K562 (cell line): ENCODE measurements around the gene ZNF366. TPM values are rescaled to one million over a fixed set of nuclear protein-coding genes. Genes with fewer than 3 reads are reported as not detected.
A peak's percentile ranks its signal among the peaks of the same experiment; 100 is the strongest.

Experiments used
- ATAC-seq: fragments of 200-7000 bp; cut with Tn5 transposase; 3 replicates; pipeline ENCODE4 v1.9.1; 2020; ENCODE audit warnings: moderate library complexity
- BruUV-seq: library from RNA; stranded (reverse); fragments of 400-500 nt; replicated peaks from 2 replicates; lab custom pipeline; 2021; lab: Mats Ljungman, UMichigan
- CTCF ChIA-PET: fragments of 300-600 bp; formaldehyde crosslinking; extraction: SDS; loops from one replicate; lab custom pipeline; 2021; ENCODE audit warnings: low intra/inter-chr PET ratio; lab: Yijun Ruan, JAX
- POLR2A ChIA-PET: fragments of 300-600, 350-650 bp; sonication (Branson Sonifier 250); formaldehyde crosslinking; extraction: SDS; loops from one replicate; lab custom pipeline; 2021; ENCODE audit warnings: antibody characterized with exemption, inconsistent platforms; lab: Yijun Ruan, JAX
- DNase-seq, 4 experiments: peaks; one replicate each; pipeline versions ENCODE4 v3.0.0 to v3.0.0-alpha.2; 2011 to 2018; ENCODE audit warnings: low spot score in 3 of 4, mixed read lengths in 3 of 4; ENCODE audit errors: extremely low read depth in 1 of 4
- FAIRE-seq: peaks from 2 replicates; lab custom pipeline; 2011; peaks lifted over from hg19 to GRCh38; lab: Jason Lieb, UNC
- H2AFZ ChIP-seq: 2 replicates; pipeline ENCODE4 v1.6.0; 2011; ENCODE audit warnings: low read depth, low read length, control low read depth, inconsistent platforms
- H3K27ac ChIP-seq: fragments of 200-600 bp; 3 replicates; pipeline ENCODE4 v1.8.0; 2011; ENCODE audit warnings: low read depth, mild to moderate bottlenecking, control low read depth, inconsistent platforms, low read length, moderate library complexity, mixed read lengths; ENCODE audit errors: extremely low read depth
- H3K27me3 ChIP-seq, 2 experiments: fragments of 300-600 bp in 1 of 2; 2 replicates in 1 of 2; 3 replicates in 1 of 2; pipeline versions ENCODE4 v1.6.0 to v1.8.0; 2011; ENCODE audit warnings: inconsistent platforms in 2 of 2, low read length in 2 of 2, mild to moderate bottlenecking in 1 of 2, mixed read lengths in 1 of 2, moderate library complexity in 1 of 2; ENCODE audit not compliant: control insufficient read depth in 2 of 2, insufficient read depth in 2 of 2
- H3K36me3 ChIP-seq: fragments of 300-600 bp; 3 replicates; pipeline ENCODE4 v1.8.0; 2011; ENCODE audit warnings: mild to moderate bottlenecking, low read length, inconsistent platforms; ENCODE audit not compliant: control insufficient read depth, insufficient read depth
- H3K4me1 ChIP-seq, 2 experiments: fragments of 200-600 bp in 1 of 2; replicated peaks in 1 of 2; 2 replicates in 1 of 2; 3 replicates in 1 of 2; pipeline versions ENCODE4 v1.5.1 to v1.8.0; 2011; ENCODE audit warnings: inconsistent platforms in 2 of 2, low read length in 2 of 2, mild to moderate bottlenecking in 1 of 2, mixed read lengths in 1 of 2, moderate library complexity in 1 of 2; ENCODE audit not compliant: control insufficient read depth in 2 of 2, insufficient read depth in 2 of 2
- H3K4me2 ChIP-seq: 2 replicates; pipeline ENCODE4 v1.6.1; 2011; ENCODE audit warnings: low read length, control low read depth, inconsistent platforms, mixed read lengths; ENCODE audit not compliant: insufficient read depth
- H3K4me3 ChIP-seq: fragments of 200-600 bp; sonication (generic), shearing (Covaris generic); 2 replicates; pipeline ENCODE4 v1.5.1; 2016; ENCODE audit warnings: control low read depth, inconsistent platforms
- H3K79me2 ChIP-seq: fragments of 200-600 bp; 3 replicates; pipeline ENCODE4 v1.8.0; 2011; ENCODE audit warnings: low read length, inconsistent platforms; ENCODE audit not compliant: control insufficient read depth, insufficient read depth
- H3K9ac ChIP-seq, 2 experiments: 2 replicates each; pipeline versions ENCODE4 v1.6.0 to v1.6.1; 2011; ENCODE audit warnings: low read depth in 2 of 2, low read length in 2 of 2, control low read depth in 1 of 2, inconsistent platforms in 1 of 2, mild to moderate bottlenecking in 1 of 2, mixed read lengths in 1 of 2; ENCODE audit not compliant: insufficient read depth in 1 of 2
- H3K9me1 ChIP-seq: one replicate; pipeline ENCODE4 v1.6.0; 2011; ENCODE audit warnings: inconsistent platforms, mild to moderate bottlenecking, low read length, moderate library complexity; ENCODE audit not compliant: control insufficient read depth, insufficient read depth
- H3K9me3 ChIP-seq: replicated peaks from 2 replicates; pipeline ENCODE4 v1.5.1; 2011; ENCODE audit warnings: low read depth, low read length, inconsistent platforms; ENCODE audit not compliant: control insufficient read depth, insufficient read depth
- H4K20me1 ChIP-seq: replicated peaks from 2 replicates; pipeline ENCODE4 v1.6.1; 2011; ENCODE audit warnings: low read length, inconsistent platforms, mixed read lengths; ENCODE audit not compliant: control insufficient read depth, insufficient read depth
- BCOR ChIP-seq: fragments of 450-650 bp; IDR thresholded peaks from 2 replicates; pipeline ENCODE4 v1.6.1; 2016
- BRF1 ChIP-seq: IDR thresholded peaks from 3 replicates; pipeline ENCODE4 v1.6.1; 2011; ENCODE audit warnings: borderline replicate concordance, mild to moderate bottlenecking; ENCODE audit not compliant: insufficient read length; ENCODE audit errors: extremely low read depth
- EP400 ChIP-seq: fragments of 450-650 bp; IDR thresholded peaks from 2 replicates; pipeline ENCODE4 v1.6.1; 2017; ENCODE audit warnings: antibody characterized with exemption, mild to moderate bottlenecking, moderate library complexity
- GTF2F1 ChIP-seq: IDR thresholded peaks from 2 replicates; pipeline ENCODE4 v1.6.1; 2011; ENCODE audit warnings: low read depth, low read length, improper control_type of control experiment
- NFE2 ChIP-seq: IDR thresholded peaks from 2 replicates; pipeline ENCODE4 v1.6.1; 2014; ENCODE audit warnings: antibody characterized with exemption, low read depth
- PHF20 ChIP-seq: fragments of 450-650 bp; IDR thresholded peaks from 2 replicates; pipeline ENCODE4 v1.6.1; 2018; ENCODE audit not compliant: partially characterized antibody
- ZNF445 ChIP-seq: fragments of 250-450 bp; sonication (Bioruptor Pico); IDR thresholded peaks from 2 replicates; pipeline ENCODE4 v1.4.0; 2020; ENCODE audit warnings: low read depth, mild to moderate bottlenecking, moderate library complexity
- WGBS: fragments of 100-300 bp; shearing (Covaris generic); methylation state at CpG from one replicate; pipeline ENCODE4 v1.1.6; 2016; ENCODE audit warnings: low coverage, mixed read lengths; ENCODE audit not compliant: insufficient coverage; ENCODE audit errors: missing lambda C conversion rate; 5-methylcytosine and 5-hydroxymethylcytosine counted together
- in situ Hi-C: fragments of 300-500 bp; cut with MboI; formaldehyde crosslinking; loops from 4 replicates; pipeline ENCODE4 v1.15.0; 2018; ENCODE audit warnings: inconsistent platforms, mixed read lengths
- intact Hi-C: fragments of 100-400 bp; cut with micrococcal nuclease; formaldehyde crosslinking; loops from 2 replicates; pipeline ENCODE4 v1.14.2; 2022
- polyA plus RNA-seq, 8 experiments: library from polyadenylated mRNA; depleted of rRNA in 4 of 8; stranded (reverse) in 5 of 8; unstranded in 3 of 8; fragments of >200 nt; fragmentation: Nextera tagmentation in 2 of 8; fragmentation: Illumina TruSeq in 1 of 8; extraction: Ambion mirVana in 2 of 8; extraction: Trizol in 1 of 8; gene quantifications; 2 replicates each; pipeline versions ENCODE4 v1.2.1 to v1.2.3, GENCODE V29; 2011 to 2014; ENCODE audit warnings: inconsistent platforms in 1 of 8, missing spikeins in 1 of 8
- total RNA-seq, 7 experiments: library from RNA; depleted of rRNA in 6 of 7; stranded (reverse); fragments of >200 nt in 6 of 7; fragmentation: Illumina TruSeq in 2 of 7; extraction: Trizol in 2 of 7; gene quantifications; 2 replicates each; pipeline versions ENCODE4 v1.2.1 to v1.2.3, GENCODE V29; 2011 to 2021; ENCODE audit warnings: low replicate concordance in 1 of 7
- TF ChIP-seq, protein P1 (sequence below): sonication (generic); formaldehyde crosslinking; IDR thresholded peaks from 2 replicates; pipeline ENCODE4 v1.4.0; 2020; ENCODE audit warnings: mild to moderate bottlenecking, missing genetic modification reagents
- TF ChIP-seq, protein P2 (sequence below): fragments of 450-650 bp; IDR thresholded peaks from 2 replicates; pipeline ENCODE4 v1.6.1; 2017; ENCODE audit warnings: antibody characterized with exemption, mild to moderate bottlenecking
- TF ChIP-seq, protein P3 (sequence below), 2 experiments: fragments of 250-450 bp in 1 of 2; fragments of 450-650 bp in 1 of 2; sonication (Bioruptor Pico) in 1 of 2; IDR thresholded peaks; 2 replicates each; pipeline versions ENCODE4 v1.6.1 to v1.8.0; 2016 to 2021; ENCODE audit warnings: mild to moderate bottlenecking in 2 of 2, moderate library complexity in 2 of 2, missing compliant biosample characterization in 1 of 2, missing genetic modification characterization in 1 of 2

ZNF366 gene
- total and polyA plus RNA-seq, 9 of the 15 experiments (the other 6 are each of a cell fraction or from before 2014, with no cell fraction given) = not detected

DNA sequence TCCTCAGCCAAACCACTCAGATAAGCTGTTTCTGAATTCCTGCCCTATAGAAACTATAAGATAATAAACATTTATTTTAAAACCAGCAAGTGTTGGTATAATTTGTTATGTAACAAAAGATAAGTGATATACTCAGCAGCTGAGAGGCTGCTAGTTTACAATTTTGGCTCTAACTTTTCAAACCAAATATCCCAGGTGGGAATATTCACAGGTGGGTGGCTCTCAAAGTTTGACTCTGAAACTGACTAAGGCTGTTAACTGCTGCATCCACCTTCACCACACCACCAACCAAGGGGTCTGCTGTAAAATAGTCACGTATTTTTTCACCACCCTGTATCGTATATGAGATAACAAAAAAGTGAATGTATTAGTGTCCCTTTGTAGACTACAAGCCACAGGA is 9.7 kb upstream of the ZNF366 start:
- TF ChIP-seq, protein P1, sequence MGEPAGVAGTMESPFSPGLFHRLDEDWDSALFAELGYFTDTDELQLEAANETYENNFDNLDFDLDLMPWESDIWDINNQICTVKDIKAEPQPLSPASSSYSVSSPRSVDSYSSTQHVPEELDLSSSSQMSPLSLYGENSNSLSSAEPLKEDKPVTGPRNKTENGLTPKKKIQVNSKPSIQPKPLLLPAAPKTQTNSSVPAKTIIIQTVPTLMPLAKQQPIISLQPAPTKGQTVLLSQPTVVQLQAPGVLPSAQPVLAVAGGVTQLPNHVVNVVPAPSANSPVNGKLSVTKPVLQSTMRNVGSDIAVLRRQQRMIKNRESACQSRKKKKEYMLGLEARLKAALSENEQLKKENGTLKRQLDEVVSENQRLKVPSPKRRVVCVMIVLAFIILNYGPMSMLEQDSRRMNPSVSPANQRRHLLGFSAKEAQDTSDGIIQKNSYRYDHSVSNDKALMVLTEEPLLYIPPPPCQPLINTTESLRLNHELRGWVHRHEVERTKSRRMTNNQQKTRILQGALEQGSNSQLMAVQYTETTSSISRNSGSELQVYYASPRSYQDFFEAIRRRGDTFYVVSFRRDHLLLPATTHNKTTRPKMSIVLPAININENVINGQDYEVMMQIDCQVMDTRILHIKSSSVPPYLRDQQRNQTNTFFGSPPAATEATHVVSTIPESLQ (CRISPR knock-in tag) = no peak
- TF ChIP-seq EP400 (no peak), PHF20 (no peak), GTF2F1 (no peak)
- H3K27me3 ChIP-seq = no peaks in the 10 kb centered on the region
- 45% methylated on average over 2 of the region's 2 CpGs for WGBS
- H3K4me2 ChIP-seq = no peak overlapping the region
- no TSS peak for BruUV-seq
- ChIA-PET CTCF (no interaction called here), POLR2A (no interaction called here)
- no peaks in the 10 kb centered on the region for H3K79me2 ChIP-seq
- no peaks in the 10 kb centered on the region; a peak in 1 of 5 replicates for H3K4me1 ChIP-seq
- H2AFZ ChIP-seq = 0 out of 2 replicates have a peak overlapping the region, but pooled peaks have one; percentile 47
- no peak overlapping the region for H3K27ac ChIP-seq
- DNase-seq = no peak
- H3K9me1 ChIP-seq = no peaks in the 10 kb centered on the region
- no peaks in the 10 kb centered on the region for H3K9me3 ChIP-seq
- H4K20me1 ChIP-seq = no peaks in the 10 kb centered on the region
- no peak for ATAC-seq
- no peaks in the 10 kb centered on the region for H3K36me3 ChIP-seq
- FAIRE-seq = no peak
- in situ Hi-C loops (no loop called here), intact Hi-C loops (no loop called here)
- no peak overlapping the region for H3K4me3 ChIP-seq
- no peak overlapping the region for H3K9ac ChIP-seq

DNA sequence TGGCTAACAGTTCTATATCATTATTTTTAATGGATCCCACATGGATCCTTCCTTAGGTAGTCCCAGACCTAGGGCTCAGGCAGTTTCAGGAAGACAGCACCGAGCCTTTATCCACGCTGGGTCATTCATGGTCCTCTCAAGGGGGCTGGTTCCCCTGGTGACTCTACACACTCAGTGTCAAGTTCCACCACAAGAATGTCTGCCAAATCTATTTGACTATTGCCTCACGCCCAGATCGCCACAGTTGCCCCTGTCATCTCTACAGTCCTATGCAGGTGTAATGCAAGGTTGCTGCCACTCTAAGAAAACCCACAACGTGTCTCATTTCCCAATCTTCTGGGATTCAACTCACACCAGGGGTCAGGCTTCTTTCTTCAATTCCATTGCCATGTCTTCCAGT is 8.0 kb upstream of the ZNF366 start:
- H3K27ac ChIP-seq = no peak overlapping the region
- no peaks in the 10 kb centered on the region for H3K27me3 ChIP-seq
- in situ Hi-C loops = no loop called here
- H3K9me1 ChIP-seq = no peaks in the 10 kb centered on the region
- H3K9ac ChIP-seq = no peak overlapping the region
- no TSS peak for BruUV-seq
- POLR2A ChIA-PET = interaction anchor here (2.5 kb wide), 1 partner anchor 11 kb away, joined by 8 read pairs; no protein-coding TSS in a partner anchor
- no peak overlapping the region for H3K4me2 ChIP-seq
- H3K4me3 ChIP-seq = no peak overlapping the region
- no peaks in the 10 kb centered on the region for H3K9me3 ChIP-seq
- H3K79me2 ChIP-seq = no peaks in the 10 kb centered on the region
- no peak for DNase-seq
- intact Hi-C loops = no loop called here
- no peaks in the 10 kb centered on the region for H3K36me3 ChIP-seq
- H3K4me1 ChIP-seq = no peaks in the 10 kb centered on the region; a peak in 1 of 5 replicates
- CTCF ChIA-PET = no interaction called here
- no peak for ATAC-seq
- no peak for FAIRE-seq
- no peaks in the 10 kb centered on the region for H4K20me1 ChIP-seq
- 49% methylated on average over 5 of the region's 5 CpGs for WGBS
- H2AFZ ChIP-seq = no peak overlapping the region
- TF ChIP-seq NFE2 (no peak), BCOR (no peak), ZNF445 (no peak), BRF1 (no peak)
- TF ChIP-seq, protein P2, sequence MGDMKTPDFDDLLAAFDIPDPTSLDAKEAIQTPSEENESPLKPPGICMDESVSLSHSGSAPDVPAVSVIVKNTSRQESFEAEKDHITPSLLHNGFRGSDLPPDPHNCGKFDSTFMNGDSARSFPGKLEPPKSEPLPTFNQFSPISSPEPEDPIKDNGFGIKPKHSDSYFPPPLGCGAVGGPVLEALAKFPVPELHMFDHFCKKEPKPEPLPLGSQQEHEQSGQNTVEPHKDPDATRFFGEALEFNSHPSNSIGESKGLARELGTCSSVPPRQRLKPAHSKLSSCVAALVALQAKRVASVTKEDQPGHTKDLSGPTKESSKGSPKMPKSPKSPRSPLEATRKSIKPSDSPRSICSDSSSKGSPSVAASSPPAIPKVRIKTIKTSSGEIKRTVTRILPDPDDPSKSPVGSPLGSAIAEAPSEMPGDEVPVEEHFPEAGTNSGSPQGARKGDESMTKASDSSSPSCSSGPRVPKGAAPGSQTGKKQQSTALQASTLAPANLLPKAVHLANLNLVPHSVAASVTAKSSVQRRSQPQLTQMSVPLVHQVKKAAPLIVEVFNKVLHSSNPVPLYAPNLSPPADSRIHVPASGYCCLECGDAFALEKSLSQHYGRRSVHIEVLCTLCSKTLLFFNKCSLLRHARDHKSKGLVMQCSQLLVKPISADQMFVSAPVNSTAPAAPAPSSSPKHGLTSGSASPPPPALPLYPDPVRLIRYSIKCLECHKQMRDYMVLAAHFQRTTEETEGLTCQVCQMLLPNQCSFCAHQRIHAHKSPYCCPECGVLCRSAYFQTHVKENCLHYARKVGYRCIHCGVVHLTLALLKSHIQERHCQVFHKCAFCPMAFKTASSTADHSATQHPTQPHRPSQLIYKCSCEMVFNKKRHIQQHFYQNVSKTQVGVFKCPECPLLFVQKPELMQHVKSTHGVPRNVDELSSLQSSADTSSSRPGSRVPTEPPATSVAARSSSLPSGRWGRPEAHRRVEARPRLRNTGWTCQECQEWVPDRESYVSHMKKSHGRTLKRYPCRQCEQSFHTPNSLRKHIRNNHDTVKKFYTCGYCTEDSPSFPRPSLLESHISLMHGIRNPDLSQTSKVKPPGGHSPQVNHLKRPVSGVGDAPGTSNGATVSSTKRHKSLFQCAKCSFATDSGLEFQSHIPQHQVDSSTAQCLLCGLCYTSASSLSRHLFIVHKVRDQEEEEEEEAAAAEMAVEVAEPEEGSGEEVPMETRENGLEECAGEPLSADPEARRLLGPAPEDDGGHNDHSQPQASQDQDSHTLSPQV = no peak
- TF ChIP-seq, protein P3, sequence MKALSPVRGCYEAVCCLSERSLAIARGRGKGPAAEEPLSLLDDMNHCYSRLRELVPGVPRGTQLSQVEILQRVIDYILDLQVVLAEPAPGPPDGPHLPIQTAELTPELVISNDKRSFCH (CRISPR knock-in tag; IDR thresholded peaks at IDR 0.05) = no peak
- TF ChIP-seq, protein P3 (tag; IDR thresholded peaks at IDR 0.05) = no peak
